NCI-H82 treated with DMSO at 0.1 percent for 48 hours (cell line): ENCODE measurements around the gene CISD2.
"Not testable (repeated sequence)": the region's sequence is repeated elsewhere in the genome, so short reads cannot be mapped to it uniquely, and the experiment has no call there.

ENCODE experiments used
- DNase-seq: peaks from one replicate; lab custom pipeline; 2025; ENCODE audit not compliant: unreplicated experiment; lab: John Stamatoyannopoulos, UW

CISD2 gene

DNA sequence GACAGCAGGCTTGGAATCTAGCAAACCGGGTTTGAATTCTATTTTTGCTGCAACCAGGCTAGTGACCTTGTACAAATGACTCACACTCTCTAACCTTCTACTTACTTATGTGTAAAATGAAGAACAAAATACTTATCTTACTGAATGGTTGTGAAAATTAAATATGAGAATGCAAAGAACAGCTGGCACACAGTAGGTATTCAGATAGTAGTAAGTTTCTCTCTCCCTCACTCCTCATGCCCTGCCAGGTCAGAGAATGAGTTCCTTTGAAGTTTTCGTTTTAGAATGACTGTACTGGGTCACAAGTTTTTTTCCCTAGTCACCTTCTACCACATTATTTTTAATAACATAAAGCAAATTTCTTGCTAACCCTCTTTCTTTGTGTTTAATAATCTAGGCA is 33.0 kb downstream of the CISD2 start:
- DNase-seq: no peak

DNA sequence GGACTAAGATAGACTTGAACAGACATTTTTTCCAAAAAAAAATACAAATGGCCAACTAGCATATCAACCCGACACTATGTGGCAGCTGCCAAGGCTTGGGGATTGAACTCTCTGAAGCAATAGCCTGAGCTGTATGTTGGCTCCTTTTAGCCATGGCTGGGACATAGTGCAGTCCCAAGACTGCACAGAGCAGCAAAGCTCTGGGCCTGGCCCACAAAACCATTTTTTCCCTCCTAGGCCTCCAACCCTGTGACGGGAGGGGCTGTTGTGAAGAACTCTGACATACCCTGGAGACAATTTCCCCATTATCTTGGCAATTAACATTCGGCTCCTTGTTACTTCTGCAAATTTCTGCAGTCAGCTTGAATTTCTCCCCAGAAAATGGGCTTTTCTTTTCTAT is 50.1 kb downstream of the CISD2 start:
- DNase-seq: no peak

DNA sequence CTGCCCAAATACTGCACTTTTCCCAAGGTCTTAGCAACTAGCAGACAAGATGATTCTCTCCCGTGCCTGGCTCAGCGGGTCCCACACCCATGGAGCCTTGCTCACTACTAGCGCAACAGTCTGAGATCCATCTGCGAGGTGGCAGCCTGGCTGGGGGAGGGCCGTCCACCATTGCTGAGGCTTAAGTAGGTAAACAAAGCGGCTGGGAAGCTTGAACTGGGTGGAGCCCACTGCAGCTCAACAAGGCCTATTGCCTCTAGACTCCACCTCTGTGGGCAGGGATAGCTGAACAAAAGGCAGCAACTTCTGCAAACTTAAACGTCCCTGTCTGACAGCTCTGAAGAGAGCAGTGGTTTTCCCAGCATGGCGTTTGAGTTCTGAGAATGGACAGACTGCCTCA is 50.9 kb downstream of the CISD2 start:
- not testable (repeated sequence) for DNase-seq

DNA sequence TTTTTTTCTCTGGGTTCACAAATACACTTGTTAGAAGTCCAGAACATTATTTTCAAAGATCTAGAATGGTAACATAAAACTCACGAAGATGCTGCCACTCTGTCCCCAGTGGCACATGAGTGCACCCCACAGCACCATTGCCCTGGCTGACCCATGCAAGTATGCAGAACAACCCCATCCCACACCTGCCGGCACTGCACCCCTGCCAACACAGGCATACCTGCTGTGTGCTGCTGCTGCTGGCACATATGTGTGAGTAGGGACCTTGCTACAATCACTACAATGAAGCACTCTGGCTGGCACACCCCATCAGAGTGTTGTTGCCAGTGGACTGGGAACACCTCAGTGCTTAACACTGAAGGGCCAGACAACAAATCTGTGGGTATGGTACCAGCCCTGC is 66.9 kb downstream of the CISD2 start:
- no peak for DNase-seq

DNA sequence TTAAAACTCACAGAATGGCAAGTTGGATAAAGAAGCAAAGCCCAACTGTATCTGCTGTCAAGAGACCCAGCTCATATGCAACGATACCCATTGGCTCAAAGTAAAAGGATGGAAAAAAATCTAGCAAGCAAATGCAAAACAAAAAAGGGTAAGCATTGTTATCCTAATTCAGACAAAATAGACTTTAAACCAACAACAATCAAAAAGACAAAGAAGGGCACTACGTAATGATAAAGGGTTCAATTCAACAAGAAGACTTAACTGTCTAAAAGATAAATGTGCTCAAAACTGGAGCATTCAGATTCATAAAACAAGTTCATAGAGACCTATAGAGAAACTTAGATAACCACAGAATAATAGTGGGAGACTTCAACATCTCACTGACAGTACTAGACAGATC is 69.3 kb downstream of the CISD2 start:
- DNase-seq: not testable (repeated sequence)
